DOHH2 (cell line): ENCODE results near the gene BTBD3.

ENCODE experiments used
- H3F3A ChIP-seq: fragments of 200-600 bp; sonication (generic), shearing (Covaris generic); 2 replicates; pipeline ENCODE4 v1.6.0; 2016; ENCODE audit warnings: antibody characterized with exemption, mild to moderate bottlenecking; ENCODE audit not compliant: control insufficient read depth, insufficient read depth
- H3K27ac ChIP-seq: fragments of 200-600 bp; sonication (generic); 2 replicates; pipeline ENCODE4 v1.5.1; 2014; ENCODE audit warnings: low read depth, mild to moderate bottlenecking, low read length, moderate library complexity
- H3K27me3 ChIP-seq: fragments of 200-600 bp; sonication (generic); 2 replicates; pipeline ENCODE4 v1.6.1; 2014; ENCODE audit warnings: mild to moderate bottlenecking, low read length, mixed read lengths; ENCODE audit not compliant: control insufficient read depth
- H3K36me3 ChIP-seq: fragments of 200-600 bp; sonication (generic); 2 replicates; pipeline ENCODE4 v1.6.1; 2014; ENCODE audit warnings: mild to moderate bottlenecking, low read length, moderate library complexity, mixed read lengths; ENCODE audit not compliant: control insufficient read depth
- H3K4me1 ChIP-seq: fragments of 200-600 bp; sonication (generic); 2 replicates; pipeline ENCODE4 v1.6.1; 2014; ENCODE audit warnings: mild to moderate bottlenecking, low read length, mixed read lengths; ENCODE audit not compliant: control insufficient read depth
- H3K4me2 ChIP-seq: fragments of 200-600 bp; sonication (generic); 2 replicates; pipeline ENCODE4 v1.6.0; 2014; ENCODE audit warnings: mild to moderate bottlenecking, low read length, moderate library complexity
- H3K4me3 ChIP-seq: fragments of 200-600 bp; sonication (generic); 2 replicates; pipeline ENCODE4 v1.5.1; 2014; ENCODE audit warnings: mild to moderate bottlenecking, low read length, mixed read lengths
- H3K79me2 ChIP-seq: fragments of 200-600 bp; sonication (generic); 2 replicates; pipeline ENCODE4 v1.6.1; 2014; ENCODE audit warnings: mild to moderate bottlenecking, low read length, mixed read lengths; ENCODE audit not compliant: control insufficient read depth
- H3K9me2 ChIP-seq: fragments of 200-600 bp; sonication (generic); replicated peaks from 2 replicates; pipeline ENCODE4 v1.6.1; 2014; ENCODE audit warnings: mild to moderate bottlenecking, low read length, mixed read lengths; ENCODE audit not compliant: control insufficient read depth
- H3K9me3 ChIP-seq: fragments of 200-600 bp; sonication (generic); 2 replicates; pipeline ENCODE4 v1.6.1; 2014; ENCODE audit warnings: antibody characterized with exemption, low read length, mixed read lengths; ENCODE audit not compliant: control insufficient read depth, insufficient read depth
- H4K20me1 ChIP-seq: fragments of 200-600 bp; sonication (generic); 2 replicates; pipeline ENCODE4 v1.6.0; 2014; ENCODE audit warnings: low read depth, mild to moderate bottlenecking, antibody characterized with exemption, low read length, moderate library complexity; ENCODE audit not compliant: control insufficient read depth, insufficient read depth
- CTCF ChIP-seq: fragments of 200-600 bp; sonication (generic); IDR thresholded peaks from one replicate; pipeline ENCODE4 v1.5.1; 2014; ENCODE audit warnings: antibody characterized with exemption, mild to moderate bottlenecking, low read depth, low read length; ENCODE audit not compliant: poor library complexity, severe bottlenecking
- EZH2phosphoT487 ChIP-seq: fragments of 200-600 bp; sonication (generic); IDR thresholded peaks from 2 replicates; pipeline ENCODE4 v1.6.1; 2017; ENCODE audit warnings: borderline replicate concordance, mild to moderate bottlenecking, antibody characterized with exemption, low read length, moderate library complexity, mixed read lengths

BTBD3 gene

GRCh38 chr20:11901127-11901526 is 16.6 kb upstream of the BTBD3 start:
- no peaks in the 10 kb centered on the region for H3K27me3 ChIP-seq
- TF ChIP-seq EZH2phosphoT487 (no peak), CTCF (no peak)
- H3K36me3 ChIP-seq: no peaks in the 10 kb centered on the region
- no peaks in the 10 kb centered on the region for H4K20me1 ChIP-seq
- no peaks in the 10 kb centered on the region for H3K4me1 ChIP-seq
- no peak overlapping the region for H3K4me3 ChIP-seq
- no peaks in the 10 kb centered on the region for H3K79me2 ChIP-seq
- H3K9me3 ChIP-seq: peaks cover 3% of the 10 kb centered on the region; the same call in 1 of the 2 replicates
- no peak overlapping the region for H3K4me2 ChIP-seq
- H3F3A ChIP-seq: no peaks in the 10 kb centered on the region
- H3K9me2 ChIP-seq: no peaks in the 10 kb centered on the region
- H3K27ac ChIP-seq: no peak overlapping the region

DNA sequence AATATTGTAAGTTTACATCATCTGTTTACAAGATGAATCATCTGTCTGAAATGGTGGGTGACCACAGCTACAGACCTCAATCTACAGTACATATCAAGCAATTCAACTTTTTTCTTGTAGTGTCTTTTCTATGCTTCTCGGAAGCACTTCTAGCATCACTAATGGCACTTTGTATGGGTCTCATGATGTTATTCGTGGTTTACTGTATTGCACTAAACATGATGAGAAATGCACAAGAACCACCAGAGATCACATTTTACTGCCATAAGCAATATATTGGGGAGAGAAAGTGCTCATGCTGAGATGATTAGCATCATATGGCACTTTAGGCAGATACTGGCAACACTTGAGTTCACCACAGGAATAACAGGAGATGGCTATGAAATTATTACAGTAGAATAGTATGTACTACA is 15.4 kb upstream of the BTBD3 start:
- no peaks in the 10 kb centered on the region for H4K20me1 ChIP-seq
- H3K4me2 ChIP-seq: no peak overlapping the region
- H3K79me2 ChIP-seq: no peaks in the 10 kb centered on the region

DNA sequence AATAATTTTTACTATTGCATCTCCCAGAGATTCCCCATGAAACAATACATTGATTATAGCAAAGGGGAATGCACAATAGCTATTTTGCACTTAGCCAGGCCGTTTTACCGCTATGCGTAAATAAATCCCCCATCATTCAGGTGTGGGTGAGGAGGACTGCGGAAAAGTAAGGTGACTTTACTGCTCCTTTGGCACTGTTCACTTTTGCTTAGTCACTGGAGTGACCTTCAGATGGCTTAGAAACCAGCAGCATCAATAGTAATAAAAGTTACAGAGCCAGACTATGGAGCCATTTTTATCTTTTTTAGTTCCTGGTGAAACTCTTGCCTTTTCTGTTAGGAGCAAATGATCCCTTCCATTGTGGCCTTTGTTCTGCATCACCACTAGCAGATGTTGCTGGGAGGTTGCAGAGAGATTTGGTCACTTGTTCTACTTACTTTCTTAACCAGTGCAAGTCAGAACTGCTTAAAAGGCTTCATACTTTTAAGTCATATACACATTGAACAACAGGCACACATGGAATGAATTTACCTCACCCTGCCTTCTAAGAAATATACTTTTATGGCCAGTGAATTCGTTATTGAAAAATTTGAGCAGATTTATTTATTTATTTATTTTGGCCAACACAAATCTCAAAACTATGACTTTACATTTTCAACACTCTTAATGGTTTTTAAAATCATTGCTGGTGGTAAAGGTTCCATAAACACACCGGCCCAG is 12.1 kb upstream of the BTBD3 start:
- Histone ChIP-seq H3K4me1 (no peaks in the 10 kb centered on the region), H3K36me3 (no peaks in the 10 kb centered on the region), H3K9me3 (peaks cover 3% of the 10 kb centered on the region; the same call in 1 of the 2 replicates), H3K27me3 (no peaks in the 10 kb centered on the region), H3F3A (no peaks in the 10 kb centered on the region), H3K27ac (no peak overlapping the region), H4K20me1 (no peaks in the 10 kb centered on the region), H3K4me3 (no peak overlapping the region), H3K9me2 (no peaks in the 10 kb centered on the region), H3K79me2 (no peaks in the 10 kb centered on the region), H3K4me2 (no peak overlapping the region)
- no peak for TF ChIP-seq EZH2phosphoT487
- TF ChIP-seq CTCF: no peak

More for the DNA sequence above, 15.4 kb upstream of the BTBD3 start:
- H3K4me3 ChIP-seq: no peak overlapping the region
- peaks cover 3% of the 10 kb centered on the region; the same call in 1 of the 2 replicates for H3K9me3 ChIP-seq
- TF ChIP-seq CTCF (no peak), EZH2phosphoT487 (no peak)
- H3K4me1 ChIP-seq: no peaks in the 10 kb centered on the region
- no peaks in the 10 kb centered on the region for H3K9me2 ChIP-seq
- no peaks in the 10 kb centered on the region for H3K36me3 ChIP-seq
- no peak overlapping the region for H3K27ac ChIP-seq
- no peaks in the 10 kb centered on the region for H3F3A ChIP-seq
- no peaks in the 10 kb centered on the region for H3K27me3 ChIP-seq
